ENCODE results near the gene B4GALT5.
A peak's percentile ranks its signal among the peaks of the same experiment; 100 is the strongest.
"Not testable (repeated sequence)": the region's sequence is repeated elsewhere in the genome, so short reads cannot be mapped to it uniquely, and the experiment has no call there.

The B4GALT5 gene

DNA sequence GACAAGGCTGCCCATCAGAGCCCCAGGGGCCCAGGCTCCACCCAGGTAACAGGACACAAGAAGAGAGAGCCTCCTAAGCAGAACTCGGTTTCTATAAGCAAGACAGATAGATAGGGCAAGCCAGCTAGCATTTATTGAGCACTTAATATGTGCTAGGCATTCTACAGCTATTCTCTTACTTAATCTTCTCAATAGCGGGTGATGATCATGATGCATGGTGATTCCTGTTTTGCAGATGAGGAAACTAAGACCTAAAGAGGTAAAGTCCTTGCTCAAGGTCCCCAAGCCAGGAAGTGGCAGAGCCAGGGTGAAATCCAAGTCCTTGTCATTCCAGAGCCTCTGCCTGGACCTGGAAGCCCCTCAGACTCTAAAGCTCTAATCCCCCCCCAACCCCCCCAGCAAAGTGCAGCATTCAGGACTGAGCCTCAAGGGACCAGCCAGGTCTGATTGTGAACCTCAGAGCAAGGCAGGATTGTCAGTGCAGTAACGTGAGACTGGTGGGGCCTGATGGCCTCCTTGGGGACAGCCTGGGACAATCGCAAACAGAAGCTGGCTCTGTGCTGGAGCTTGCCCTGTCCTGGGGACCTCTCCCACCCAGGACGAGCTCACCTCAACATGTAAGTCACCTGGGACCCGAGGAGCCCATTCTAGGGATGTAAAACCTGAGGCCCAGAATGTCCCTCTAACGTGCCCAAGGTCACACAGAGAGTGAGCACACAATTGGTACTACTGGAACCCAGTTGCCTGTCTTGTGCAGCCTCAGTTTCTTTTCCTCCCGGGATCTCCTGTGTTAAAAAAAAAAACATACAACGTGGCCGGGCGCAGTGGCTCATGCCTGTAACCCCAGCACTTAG is 97.3 kb downstream of the B4GALT5 start:
- TF ChIP-seq JUND (IDR thresholded peaks at IDR 0.05; ENCODE audit: low read depth), result no peak
- no peak for DNase-seq (ENCODE audit: low read depth in 1 of 2, low spot score in 1 of 2)
- in situ Hi-C loops (cut with HindIII; ENCODE audit: low pct_unique_long_range_greater_than_20kb, low sequenced_read_pairs), result no loop called here

DNA sequence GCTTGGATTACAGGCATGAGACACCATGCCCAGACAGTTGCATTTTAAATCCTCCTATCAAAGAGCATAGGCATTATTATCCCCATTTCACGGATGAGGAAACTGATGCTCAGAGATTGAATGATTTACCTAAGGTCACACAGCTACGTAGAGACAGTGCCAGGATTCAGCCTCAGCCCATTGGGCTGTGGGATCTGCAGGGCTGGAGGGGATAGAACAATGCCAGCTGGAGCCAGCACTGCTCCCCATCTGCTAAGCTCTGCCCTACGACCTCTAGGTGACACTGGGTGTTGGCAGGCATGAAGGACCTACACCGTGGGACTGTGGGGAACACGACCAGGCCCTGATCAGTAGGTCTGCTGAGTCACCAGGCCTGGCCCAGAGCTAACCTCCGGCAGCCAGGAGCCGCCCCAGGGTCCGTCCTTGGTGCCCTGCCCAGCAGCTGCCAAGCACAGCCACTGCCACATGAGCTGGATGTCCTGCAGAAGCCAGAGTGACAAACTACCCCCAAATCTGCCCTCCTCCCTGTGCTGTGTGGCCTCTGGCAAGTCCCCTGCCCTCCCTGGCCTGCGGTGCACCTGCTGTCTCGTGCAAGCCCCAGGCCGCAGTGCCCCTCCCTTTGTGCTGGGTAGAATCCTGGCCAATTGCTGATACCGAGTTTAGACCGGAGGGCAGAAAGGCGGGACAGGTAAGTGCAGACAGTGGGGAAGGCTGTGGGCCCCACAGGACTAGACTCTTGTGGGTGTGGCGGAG is 98.1 kb downstream of the B4GALT5 start:
- in situ Hi-C loops (cut with HindIII; ENCODE audit: low pct_unique_long_range_greater_than_20kb, low sequenced_read_pairs), result no loop called here
- no peak for TF ChIP-seq JUND (IDR thresholded peaks at IDR 0.05; ENCODE audit: low read depth)
- DNase-seq (ENCODE audit: low read depth in 1 of 2, low spot score in 1 of 2), result no peak

DNA sequence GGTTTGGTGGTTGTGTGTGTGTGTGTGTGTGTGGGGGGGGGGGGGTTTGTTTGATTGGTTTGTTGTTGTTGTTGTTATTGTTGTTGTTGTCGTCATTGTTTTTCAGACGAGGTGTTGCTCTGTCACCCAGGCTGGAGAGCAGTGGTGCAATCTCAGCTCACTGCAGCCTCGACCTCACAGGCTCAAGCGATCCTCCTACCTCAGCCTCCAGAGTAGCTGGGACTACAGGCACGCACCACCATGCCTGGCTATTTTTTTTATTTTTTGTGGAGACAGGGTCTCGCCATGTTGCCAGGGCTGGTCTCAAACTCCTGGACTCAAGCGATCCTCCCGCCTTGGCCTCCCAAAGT is 98.7 kb downstream of the B4GALT5 start:
- DNase-seq (ENCODE audit: low read depth in 1 of 2, low spot score in 1 of 2); in situ Hi-C loops (cut with HindIII; ENCODE audit: low pct_unique_long_range_greater_than_20kb, low sequenced_read_pairs): not testable (repeated sequence)

DNA sequence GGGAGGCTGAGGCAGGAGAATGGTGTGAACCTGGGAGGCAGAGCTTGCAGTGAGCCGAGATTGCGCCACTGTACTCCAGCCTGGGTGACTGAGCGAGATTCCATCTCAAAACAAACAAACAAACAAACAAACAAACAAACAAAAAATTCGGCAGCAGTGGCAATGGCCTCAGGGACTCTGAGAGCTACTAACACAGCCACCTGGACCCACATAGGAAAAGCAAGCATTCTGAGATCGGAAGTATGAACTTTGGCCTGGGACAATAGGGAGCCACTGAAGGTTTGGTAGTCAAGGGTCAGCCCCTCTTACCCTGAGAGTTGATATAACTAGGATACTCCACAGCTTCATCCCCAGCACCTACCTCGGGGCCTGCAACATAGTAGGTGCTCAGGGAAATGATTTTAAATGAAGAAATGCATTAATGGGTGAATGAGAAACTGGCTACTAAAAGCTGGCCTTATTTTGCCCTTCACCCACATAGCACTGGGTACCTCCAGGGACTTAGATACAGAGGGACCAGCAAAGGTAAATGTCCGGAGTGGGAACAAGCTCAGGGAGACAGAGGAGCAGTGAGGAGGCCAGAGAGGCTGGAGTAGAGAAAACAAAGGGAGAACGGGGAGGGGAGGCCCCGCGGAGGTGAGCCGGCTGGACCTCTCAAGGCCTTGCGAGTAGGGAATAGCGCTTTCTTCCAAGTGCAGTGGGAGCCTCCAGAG is 99.2 kb downstream of the B4GALT5 start:
- no peak for TF ChIP-seq JUND (IDR thresholded peaks at IDR 0.05; ENCODE audit: low read depth)
- in situ Hi-C loops (cut with HindIII; ENCODE audit: low pct_unique_long_range_greater_than_20kb, low sequenced_read_pairs), result no loop called here
- DNase-seq (ENCODE audit: low read depth in 1 of 2, low spot score in 1 of 2), result no peak

DNA sequence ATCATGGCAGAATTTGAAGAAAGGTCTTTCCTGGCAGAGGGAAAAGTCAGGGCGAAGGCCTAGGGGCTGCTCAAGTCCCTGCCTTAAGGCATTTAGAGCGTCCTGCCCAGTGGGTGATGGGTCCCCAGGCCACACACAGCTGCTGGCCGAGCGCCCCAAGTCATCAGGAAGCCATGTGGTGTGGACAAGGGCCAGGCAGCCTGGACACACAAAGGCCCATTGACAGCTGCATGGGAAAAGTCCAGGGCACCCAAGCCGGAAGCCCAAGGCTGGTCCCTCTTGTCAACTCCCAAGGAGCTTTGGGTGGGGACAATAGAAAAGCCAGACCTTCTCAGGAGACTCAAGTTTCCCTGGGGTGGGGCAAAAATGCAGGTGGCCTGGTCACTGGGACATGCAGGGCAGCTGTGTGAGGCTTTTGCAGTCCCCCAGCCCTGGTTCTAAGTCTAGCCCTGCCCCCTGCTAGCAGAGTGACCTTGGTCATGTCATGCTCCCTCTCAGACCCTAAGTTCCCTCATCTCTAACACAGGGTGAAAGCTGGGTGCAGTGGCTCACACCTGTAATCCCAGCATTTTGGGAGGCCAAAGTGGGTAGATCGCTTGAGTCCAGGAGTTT is 101.4 kb downstream of the B4GALT5 start:
- no peak for TF ChIP-seq JUND (IDR thresholded peaks at IDR 0.05; ENCODE audit: low read depth)
- DNase-seq (ENCODE audit: low read depth in 1 of 2, low spot score in 1 of 2), result no peak
- in situ Hi-C loops (cut with HindIII; ENCODE audit: low pct_unique_long_range_greater_than_20kb, low sequenced_read_pairs), result no loop called here

DNA sequence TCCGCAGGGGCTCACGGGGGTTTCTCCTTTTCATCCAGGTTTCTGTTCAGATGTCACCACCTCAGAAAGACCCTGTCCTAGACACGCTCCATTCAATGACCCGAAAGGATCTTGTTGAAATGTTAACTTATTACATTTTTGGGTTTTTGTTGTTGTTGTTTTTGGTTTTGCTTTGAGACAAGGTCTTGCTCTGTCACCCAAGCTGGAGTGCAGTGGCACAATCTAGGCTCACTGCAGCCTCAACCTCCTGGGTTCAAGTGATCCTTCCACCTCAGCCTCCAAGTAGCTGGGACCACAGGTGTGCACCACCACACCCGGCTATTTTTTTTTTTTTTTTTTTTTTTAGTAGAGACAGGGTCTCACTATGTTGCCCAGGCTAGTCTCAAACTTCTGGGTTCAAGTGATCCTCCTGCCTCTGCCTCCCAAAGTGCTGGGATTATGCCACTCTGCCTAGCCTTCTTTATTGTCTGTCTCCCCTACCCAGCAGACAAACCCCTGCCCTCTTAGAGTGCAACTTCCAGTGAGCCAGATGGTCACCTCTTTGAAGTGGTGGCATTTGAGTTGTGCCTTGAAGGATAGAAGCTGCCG is 102.0 kb downstream of the B4GALT5 start:
- DNase-seq (ENCODE audit: low read depth in 1 of 2, low spot score in 1 of 2); in situ Hi-C loops (cut with HindIII; ENCODE audit: low pct_unique_long_range_greater_than_20kb, low sequenced_read_pairs): not testable (repeated sequence)

DNA sequence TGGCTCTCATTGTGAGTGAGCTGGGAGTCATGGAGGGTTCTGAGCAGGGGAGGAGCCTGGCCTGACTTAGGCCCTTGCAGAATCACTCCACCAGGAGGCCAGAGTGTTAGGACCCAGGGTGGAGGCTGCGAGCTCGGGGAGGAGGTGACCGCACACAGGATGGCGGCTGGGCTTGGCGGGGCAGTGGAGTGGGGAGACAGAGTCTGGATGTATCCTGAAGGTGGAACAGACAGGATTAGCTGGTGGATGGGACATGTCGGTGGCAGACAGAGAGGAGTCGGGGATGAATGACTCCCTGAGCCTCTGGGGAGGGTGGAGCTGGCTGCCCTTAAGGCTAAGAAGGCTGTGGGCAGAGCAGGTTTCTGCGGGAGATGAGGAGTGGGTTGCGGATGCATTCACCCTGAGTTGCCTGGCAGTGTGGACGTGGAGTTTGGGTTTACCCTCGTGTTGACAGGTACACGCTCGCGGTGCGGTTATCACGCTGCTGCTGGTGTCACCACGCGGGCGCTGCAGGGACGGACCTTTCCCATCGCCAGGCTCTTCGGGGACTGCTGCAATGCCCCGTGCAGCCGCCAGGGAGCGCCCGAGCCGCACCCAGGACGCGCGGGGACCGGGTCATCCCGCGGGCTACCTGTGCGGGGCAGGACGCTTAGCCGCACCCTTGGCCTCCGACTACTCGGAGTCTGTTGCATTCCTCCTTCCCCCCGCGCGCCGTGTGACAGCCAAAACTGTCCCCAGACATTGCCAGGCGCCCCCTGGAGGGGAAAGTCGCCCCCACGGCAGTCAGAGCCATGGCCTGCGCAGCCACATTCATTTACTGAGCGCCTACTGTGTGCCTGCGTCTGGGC is 102.8 kb downstream of the B4GALT5 start:
- peak; percentile 84 to 91 for DNase-seq (ENCODE audit: low read depth in 1 of 2, low spot score in 1 of 2)
- TF ChIP-seq JUND (IDR thresholded peaks at IDR 0.05; ENCODE audit: low read depth), result no peak
- in situ Hi-C loops (cut with HindIII; ENCODE audit: low pct_unique_long_range_greater_than_20kb, low sequenced_read_pairs), result no loop called here

DNA sequence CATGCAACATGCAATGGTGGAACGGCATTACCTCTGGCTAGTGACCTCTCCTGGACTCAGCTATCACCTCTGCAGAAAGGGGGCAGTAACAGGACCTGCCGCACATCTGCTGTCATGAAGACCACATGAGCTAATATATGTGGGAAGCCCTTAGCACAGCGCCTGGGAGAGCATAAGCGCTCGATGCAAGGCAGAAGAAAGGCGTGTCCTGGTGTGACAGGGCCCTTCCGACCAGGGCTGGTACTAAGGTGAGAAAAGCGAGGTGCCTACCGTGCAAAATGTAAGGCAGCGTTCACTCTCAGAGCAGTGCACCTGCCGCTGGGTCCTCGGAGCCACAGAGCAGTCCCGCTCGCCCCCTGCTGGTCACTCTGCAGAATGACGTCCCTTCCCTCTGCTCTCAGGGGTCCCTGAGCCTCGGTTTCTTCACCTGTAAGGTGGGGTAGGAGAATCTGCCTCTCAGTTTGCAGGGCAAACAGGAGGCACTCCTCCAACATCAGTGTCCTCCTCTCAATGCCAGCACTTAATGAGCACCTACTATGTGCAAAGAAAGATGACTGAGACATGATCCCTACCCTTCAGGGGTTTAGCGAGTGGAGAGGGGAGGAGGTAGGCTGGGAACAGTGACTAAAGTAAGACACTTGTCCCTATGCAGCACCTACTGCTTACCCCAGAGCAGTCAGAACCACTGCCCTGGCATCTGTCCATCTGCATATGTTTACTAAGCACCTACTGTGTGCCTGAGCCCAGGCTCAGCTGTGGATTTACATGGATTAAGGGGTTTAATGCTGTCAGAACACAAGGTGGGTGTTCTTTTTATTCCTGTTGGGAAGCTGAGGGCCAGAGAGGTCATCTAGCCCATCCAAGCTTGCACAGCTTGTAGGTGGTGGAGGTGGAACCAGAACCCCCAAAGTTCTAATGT is 104.7 kb downstream of the B4GALT5 start:
- peak; percentile 85 to 88 for DNase-seq (ENCODE audit: low read depth in 1 of 2, low spot score in 1 of 2)
- TF ChIP-seq JUND (IDR thresholded peaks at IDR 0.05; ENCODE audit: low read depth), result no peak
- in situ Hi-C loops (cut with HindIII; ENCODE audit: low pct_unique_long_range_greater_than_20kb, low sequenced_read_pairs), result no loop called here

DNA sequence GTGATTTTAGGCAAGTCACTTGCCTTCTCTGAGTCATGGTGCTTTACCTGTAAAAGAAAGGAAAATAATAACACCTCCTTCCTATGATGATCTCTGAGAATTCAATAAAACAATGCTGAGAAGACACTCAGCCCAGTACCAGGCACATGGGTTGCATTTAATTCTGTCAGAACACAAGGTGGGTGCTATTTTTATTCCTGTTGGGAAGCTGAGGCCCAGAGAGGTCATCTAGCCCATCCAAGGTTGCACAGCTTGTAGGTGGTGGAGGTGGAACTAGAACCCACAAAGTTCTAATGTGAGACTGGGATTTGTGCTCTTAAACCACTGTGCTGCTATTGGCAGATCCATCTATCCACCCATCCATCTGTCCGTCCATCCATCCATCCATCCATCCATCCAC is 106.1 kb downstream of the B4GALT5 start:
- no peak for TF ChIP-seq JUND (IDR thresholded peaks at IDR 0.05; ENCODE audit: low read depth)
- no peak for DNase-seq (ENCODE audit: low read depth in 1 of 2, low spot score in 1 of 2)
- in situ Hi-C loops (cut with HindIII; ENCODE audit: low pct_unique_long_range_greater_than_20kb, low sequenced_read_pairs), result no loop called here

DNA sequence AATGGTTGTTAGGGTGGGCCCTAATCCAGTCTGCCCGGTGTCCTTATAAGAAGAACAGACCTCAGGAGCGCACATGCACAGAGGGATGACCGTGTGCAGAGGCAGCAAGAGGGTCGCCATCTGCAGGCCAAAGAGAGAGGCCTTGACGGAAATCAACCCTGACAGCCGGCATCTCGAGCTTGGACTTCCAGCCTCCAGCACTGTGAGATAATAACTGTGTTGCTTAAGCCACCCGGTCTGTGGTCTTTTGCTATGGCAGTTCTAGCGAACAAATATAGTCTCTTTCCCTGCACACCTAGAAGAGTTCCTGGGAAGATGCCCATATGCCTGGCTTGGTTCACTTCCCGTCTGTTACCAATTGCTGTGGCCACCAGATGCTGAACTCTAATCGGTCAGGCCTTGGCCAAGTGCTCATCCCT is 110.5 kb downstream of the B4GALT5 start:
- TF ChIP-seq JUND (IDR thresholded peaks at IDR 0.05; ENCODE audit: low read depth), result no peak
- in situ Hi-C loops (cut with HindIII; ENCODE audit: low pct_unique_long_range_greater_than_20kb, low sequenced_read_pairs), result no loop called here
- peak in 1 of 2 experiments; percentile 76 for DNase-seq (ENCODE audit: low read depth in 1 of 2, low spot score in 1 of 2)

All from T47D (cell line).